Measurements from ENCODE around the gene DIABLO.

- TF ChIP-seq CTCF (IDR thresholded peaks at IDR 0.05; ENCODE audit: low read length) (no peak), EZH2phosphoT487 (IDR thresholded peaks at IDR 0.05; ENCODE audit: low read length) (no peak)
Observed at GRCh38 chr12:122243965-122244364, 18.1 kb upstream of the DIABLO start.

Measured in MM.1S (cell line).